C4-2B (cell line): ENCODE results near the gene ILDR1.

Experiments
- ZFX ChIP-seq: fragments of 450-650 bp; IDR thresholded peaks from 2 replicates; pipeline ENCODE4 v1.6.1; 2017
- TF ChIP-seq, protein P1 (sequence below): fragments of 450-650 bp; conservative IDR thresholded peaks from 2 replicates; pipeline ENCODE4 v1.5.1; 2017; ENCODE audit warnings: mild to moderate bottlenecking

DNA sequence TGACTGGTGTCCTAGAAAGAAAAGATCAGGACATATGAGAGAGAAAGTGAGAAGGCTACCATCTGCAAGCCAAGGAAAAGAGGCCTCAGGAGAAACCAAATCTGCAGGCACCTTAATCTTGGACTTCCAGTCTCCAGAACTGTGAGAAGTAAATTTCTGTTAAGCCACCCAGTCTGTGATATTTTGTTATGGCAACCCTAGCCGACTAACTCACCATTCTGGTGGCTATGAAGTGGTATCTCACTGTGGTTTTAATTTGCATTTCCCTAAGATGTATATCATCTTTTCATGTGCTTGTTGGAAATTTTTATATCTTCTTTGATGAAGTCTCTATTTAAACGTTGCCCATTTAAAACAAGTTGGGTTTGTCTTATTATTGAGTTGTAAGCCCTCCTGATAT is 40.6 kb downstream of the ILDR1 start:
- TF ChIP-seq, protein P1, sequence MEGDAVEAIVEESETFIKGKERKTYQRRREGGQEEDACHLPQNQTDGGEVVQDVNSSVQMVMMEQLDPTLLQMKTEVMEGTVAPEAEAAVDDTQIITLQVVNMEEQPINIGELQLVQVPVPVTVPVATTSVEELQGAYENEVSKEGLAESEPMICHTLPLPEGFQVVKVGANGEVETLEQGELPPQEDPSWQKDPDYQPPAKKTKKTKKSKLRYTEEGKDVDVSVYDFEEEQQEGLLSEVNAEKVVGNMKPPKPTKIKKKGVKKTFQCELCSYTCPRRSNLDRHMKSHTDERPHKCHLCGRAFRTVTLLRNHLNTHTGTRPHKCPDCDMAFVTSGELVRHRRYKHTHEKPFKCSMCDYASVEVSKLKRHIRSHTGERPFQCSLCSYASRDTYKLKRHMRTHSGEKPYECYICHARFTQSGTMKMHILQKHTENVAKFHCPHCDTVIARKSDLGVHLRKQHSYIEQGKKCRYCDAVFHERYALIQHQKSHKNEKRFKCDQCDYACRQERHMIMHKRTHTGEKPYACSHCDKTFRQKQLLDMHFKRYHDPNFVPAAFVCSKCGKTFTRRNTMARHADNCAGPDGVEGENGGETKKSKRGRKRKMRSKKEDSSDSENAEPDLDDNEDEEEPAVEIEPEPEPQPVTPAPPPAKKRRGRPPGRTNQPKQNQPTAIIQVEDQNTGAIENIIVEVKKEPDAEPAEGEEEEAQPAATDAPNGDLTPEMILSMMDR: no peak
- no peak for TF ChIP-seq ZFX
